Keratinocyte (primary cell): ENCODE results near the gene DCAF7. TPM values are rescaled to one million over a fixed set of nuclear protein-coding genes. Genes with fewer than 3 reads are reported as not detected.

Experiments
- DNase-seq: peaks from one replicate; pipeline ENCODE4 v3.0.0-alpha.2; 2011; ENCODE audit warnings: low read depth, missing footprints, low spot score
- FAIRE-seq: peaks from 2 replicates; lab custom pipeline; 2011; peaks lifted over from hg19 to GRCh38; lab: Jason Lieb, UNC
- H2AFZ ChIP-seq: 2 replicates; pipeline ENCODE4 v1.6.0; 2012; ENCODE audit warnings: low read length, control low read depth, inconsistent platforms; ENCODE audit not compliant: control insufficient read depth
- H3K27ac ChIP-seq: 2 replicates; pipeline ENCODE4 v1.5.1; 2011; ENCODE audit warnings: low read length; ENCODE audit not compliant: control insufficient read depth, insufficient read depth
- H3K27me3 ChIP-seq: 3 replicates; pipeline ENCODE4 v1.6.0; 2011; ENCODE audit warnings: low read length; ENCODE audit not compliant: control insufficient read depth, insufficient read depth; ENCODE audit errors: extremely low read depth
- H3K36me3 ChIP-seq, 2 experiments: 2 replicates in 1 of 2; 3 replicates in 1 of 2; pipeline ENCODE4 v1.5.1; 2011; ENCODE audit warnings: low read length in 2 of 2, mild to moderate bottlenecking in 1 of 2; ENCODE audit not compliant: control insufficient read depth in 2 of 2, insufficient read depth in 2 of 2; ENCODE audit errors: extremely low read depth in 1 of 2
- H3K4me1 ChIP-seq: 3 replicates; pipeline ENCODE4 v1.5.1; 2011; ENCODE audit warnings: low read length; ENCODE audit not compliant: control insufficient read depth, insufficient read depth; ENCODE audit errors: extremely low read depth
- H3K4me2 ChIP-seq: 3 replicates; pipeline ENCODE4 v1.6.0; 2011; ENCODE audit warnings: low read depth, low read length; ENCODE audit not compliant: control insufficient read depth, insufficient read depth; ENCODE audit errors: extremely low read depth
- H3K4me3 ChIP-seq, 3 experiments: fragments of 200-600 bp in 1 of 3; sonication (generic) in 1 of 3; 2 replicates in 2 of 3; 3 replicates in 1 of 3; pipeline ENCODE4 v1.5.1; 2011 to 2016; ENCODE audit warnings: low read length in 3 of 3, mild to moderate bottlenecking in 3 of 3, control low read depth in 2 of 3, inconsistent platforms in 1 of 3, low read depth in 1 of 3, mixed read lengths in 1 of 3, mixed run types in 1 of 3, moderate library complexity in 1 of 3; ENCODE audit not compliant: control insufficient read depth in 2 of 3, insufficient read depth in 2 of 3; ENCODE audit errors: extremely low read depth in 1 of 3
- H3K79me2 ChIP-seq: 2 replicates; pipeline ENCODE4 v1.6.0; 2012; ENCODE audit warnings: low read length; ENCODE audit not compliant: control insufficient read depth, insufficient read depth
- H3K9ac ChIP-seq: 3 replicates; pipeline ENCODE4 v1.6.0; 2011; ENCODE audit warnings: low read length; ENCODE audit not compliant: control insufficient read depth, insufficient read depth; ENCODE audit errors: extremely low read depth
- H3K9me1 ChIP-seq: 3 replicates; pipeline ENCODE4 v1.6.0; 2011; ENCODE audit warnings: low read length; ENCODE audit not compliant: control insufficient read depth, insufficient read depth; ENCODE audit errors: extremely low read depth
- H3K9me3 ChIP-seq: 2 replicates; pipeline ENCODE4 v1.5.1; 2012; ENCODE audit warnings: low read depth, low read length; ENCODE audit not compliant: control insufficient read depth
- H4K20me1 ChIP-seq: 3 replicates; pipeline ENCODE4 v1.6.0; 2011; ENCODE audit warnings: low read length; ENCODE audit not compliant: control insufficient read depth, insufficient read depth; ENCODE audit errors: extremely low read depth
- EZH2 ChIP-seq: IDR thresholded peaks from one replicate; pipeline ENCODE4 v1.6.1; 2012; ENCODE audit warnings: inconsistent platforms, mild to moderate bottlenecking, low read length, moderate library complexity
- dilution Hi-C: fragments of 300-500 bp; cut with MboI; formaldehyde crosslinking; loops from one replicate; pipeline ENCODE4 v1.7.0; 2020; ENCODE audit warnings: low sequenced_read_pairs; ENCODE audit not compliant: extremely low pct_ligation_motif_present
- polyA plus RNA-seq, 5 experiments: library from polyadenylated mRNA; depleted of rRNA in 3 of 5; stranded (reverse) in 3 of 5; stranded (forward) in 1 of 5; unstranded in 1 of 5; fragments of >200 nt; gene quantifications; 1 replicate in 1 of 5; 2 replicates in 3 of 5; 3 replicates in 1 of 5; pipeline versions ENCODE4 v1.2.1 to v1.2.3, GENCODE V29; 2011 to 2012; ENCODE audit warnings: missing spikeins in 2 of 5, low read depth in 1 of 5, low replicate concordance in 1 of 5
- TF ChIP-seq, protein P1 (sequence below), 3 experiments: IDR thresholded peaks in 1 of 3; conservative IDR thresholded peaks in 1 of 3; optimal IDR thresholded peaks in 1 of 3; 2 replicates in 2 of 3; 3 replicates in 1 of 3; pipeline versions ENCODE3 to v1.5.1; 2011; ENCODE audit warnings: low read length in 3 of 3, mild to moderate bottlenecking in 3 of 3, moderate library complexity in 2 of 3, control low read depth in 1 of 3, inconsistent platforms in 1 of 3; ENCODE audit not compliant: insufficient read depth in 2 of 3; ENCODE audit errors: extremely low read depth in 1 of 3

The DCAF7 gene
- polyA plus RNA-seq, 1 donor (not counting 4 experiments of a cell fraction or from before 2014, with no cell fraction given): 32.6 TPM

GRCh38 chr17:63528183-63528582 is 22.1 kb upstream of the DCAF7 start:
- dilution Hi-C loops: no loop called here
- Histone ChIP-seq H3K36me3 (no peaks in the 10 kb centered on the region), H3K27me3 (peaks cover 31% of the 10 kb centered on the region), H3K27ac (no peak overlapping the region), H3K9ac (no peak overlapping the region), H3K4me1 (no peaks in the 10 kb centered on the region), H2AFZ (no peak overlapping the region), H3K9me3 (no peaks in the 10 kb centered on the region), H4K20me1 (no peaks in the 10 kb centered on the region), H3K4me2 (no peak overlapping the region), H3K4me3 (no peak overlapping the region), H3K79me2 (no peaks in the 10 kb centered on the region), H3K9me1 (no peaks in the 10 kb centered on the region)
- no peak for TF ChIP-seq EZH2
- FAIRE-seq: no peak
- no peak for DNase-seq

- Histone ChIP-seq H3K4me1 (no peaks in the 10 kb centered on the region), H3K9ac (no peak overlapping the region), H3K9me1 (no peaks in the 10 kb centered on the region), H3K27ac (no peak overlapping the region), H2AFZ (no peak overlapping the region), H3K9me3 (no peaks in the 10 kb centered on the region), H3K36me3 (no peaks in the 10 kb centered on the region), H3K4me3 (no peak overlapping the region), H4K20me1 (no peaks in the 10 kb centered on the region), H3K79me2 (no peaks in the 10 kb centered on the region), H3K27me3 (peaks cover 16% of the 10 kb centered on the region), H3K4me2 (no peak overlapping the region)
- DNase-seq: no peak
- TF ChIP-seq EZH2: no peak
- dilution Hi-C loops: no loop called here
- FAIRE-seq: no peak
Measured at GRCh38 chr17:63529711-63530556, 20.3 kb upstream of the DCAF7 start.

GRCh38 chr17:63530557-63531021 is 19.7 kb upstream of the DCAF7 start:
- Histone ChIP-seq H3K79me2 (no peaks in the 10 kb centered on the region), H4K20me1 (no peaks in the 10 kb centered on the region), H3K4me1 (no peaks in the 10 kb centered on the region), H3K36me3 (no peaks in the 10 kb centered on the region), H3K9ac (no peak overlapping the region), H2AFZ (no peak overlapping the region), H3K9me1 (no peaks in the 10 kb centered on the region), H3K9me3 (no peaks in the 10 kb centered on the region), H3K27me3 (peaks cover 11% of the 10 kb centered on the region), H3K4me2 (no peak overlapping the region), H3K4me3 (no peak overlapping the region), H3K27ac (no peak overlapping the region)
- no peak for DNase-seq
- dilution Hi-C loops: no loop called here
- TF ChIP-seq EZH2: no peak
- TF ChIP-seq, protein P1, sequence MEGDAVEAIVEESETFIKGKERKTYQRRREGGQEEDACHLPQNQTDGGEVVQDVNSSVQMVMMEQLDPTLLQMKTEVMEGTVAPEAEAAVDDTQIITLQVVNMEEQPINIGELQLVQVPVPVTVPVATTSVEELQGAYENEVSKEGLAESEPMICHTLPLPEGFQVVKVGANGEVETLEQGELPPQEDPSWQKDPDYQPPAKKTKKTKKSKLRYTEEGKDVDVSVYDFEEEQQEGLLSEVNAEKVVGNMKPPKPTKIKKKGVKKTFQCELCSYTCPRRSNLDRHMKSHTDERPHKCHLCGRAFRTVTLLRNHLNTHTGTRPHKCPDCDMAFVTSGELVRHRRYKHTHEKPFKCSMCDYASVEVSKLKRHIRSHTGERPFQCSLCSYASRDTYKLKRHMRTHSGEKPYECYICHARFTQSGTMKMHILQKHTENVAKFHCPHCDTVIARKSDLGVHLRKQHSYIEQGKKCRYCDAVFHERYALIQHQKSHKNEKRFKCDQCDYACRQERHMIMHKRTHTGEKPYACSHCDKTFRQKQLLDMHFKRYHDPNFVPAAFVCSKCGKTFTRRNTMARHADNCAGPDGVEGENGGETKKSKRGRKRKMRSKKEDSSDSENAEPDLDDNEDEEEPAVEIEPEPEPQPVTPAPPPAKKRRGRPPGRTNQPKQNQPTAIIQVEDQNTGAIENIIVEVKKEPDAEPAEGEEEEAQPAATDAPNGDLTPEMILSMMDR (optimal IDR thresholded peaks at IDR 0.05 in 1 of 3, IDR thresholded peaks at IDR 0.05 in 1 of 3, conservative IDR thresholded peaks at IDR 0.05 in 1 of 3; ENCODE audit: extremely low read depth in 1 of 3, insufficient read depth in 2 of 3, low read length in 3 of 3): no peak
- no peak for FAIRE-seq
